ENCODE data around the gene ANGPTL2. TPM values are rescaled to one million over a fixed set of nuclear protein-coding genes. Genes with fewer than 3 reads are reported as not detected.

The ANGPTL2 gene
- total and polyA plus RNA-seq, 9 of the 15 experiments (the other 6 are each of a cell fraction or from before 2014, with no cell fraction given) = not detected

- Histone ChIP-seq H3K4me2 (ENCODE audit: insufficient read depth, low read length) (no peak overlapping the region; the same call in 1 of the 2 replicates), H3K4me1 (replicated peaks in 1 of 2; ENCODE audit: control insufficient read depth in 2 of 2, insufficient read depth in 2 of 2, low read length in 2 of 2) (peaks cover 9 to 21% of the 10 kb centered on the region in 2 experiments), H3K9me3 (replicated peaks; ENCODE audit: control insufficient read depth, insufficient read depth, low read depth, low read length) (no peaks in the 10 kb centered on the region), H3K79me2 (ENCODE audit: control insufficient read depth, insufficient read depth, low read length) (no peaks in the 10 kb centered on the region), H4K20me1 (replicated peaks; ENCODE audit: control insufficient read depth, insufficient read depth, low read length) (0 out of 2 replicates have a peak, but pooled peaks cover 3% of the 10 kb centered on the region), H3K4me3 (no peak overlapping the region), H3K27ac (ENCODE audit: extremely low read depth, low read depth, low read length) (no peak overlapping the region), H3K9ac (ENCODE audit: insufficient read depth in 1 of 2, low read depth in 2 of 2, low read length in 2 of 2) (no peak overlapping the region), H3K27me3 (ENCODE audit: control insufficient read depth in 2 of 2, insufficient read depth in 2 of 2, low read length in 2 of 2) (peaks cover 11 to 36% of the 10 kb centered on the region in 2 experiments; a peak in 3 of 5 replicates), H3K9me1 (ENCODE audit: control insufficient read depth, insufficient read depth, low read length) (no peaks in the 10 kb centered on the region), H3K36me3 (ENCODE audit: control insufficient read depth, insufficient read depth, low read length) (no peaks in the 10 kb centered on the region), H2AFZ (ENCODE audit: low read depth, low read length) (no peak overlapping the region)
- no TSS peak for BruUV-seq (replicated peaks)
- WGBS (ENCODE audit: insufficient coverage, low coverage, missing lambda C conversion rate) = 3% methylated on average over 2 of the region's 2 CpGs
- in situ Hi-C loops (cut with MboI) = no loop called here
- FAIRE-seq (no peak), ATAC-seq (no peak), DNase-seq (ENCODE audit: extremely low read depth in 1 of 4, low spot score in 3 of 4) (no peak)
- CTCF ChIA-PET (ENCODE audit: low intra/inter-chr PET ratio) = no interaction called here
- intact Hi-C loops (cut with micrococcal nuclease) = no loop called here
- POLR2A ChIA-PET = interaction anchor here (0.9 to 1.8 kb wide), 4 partner anchors 11 to 35 kb away, joined by 3 to 6 read pairs (median 3); no protein-coding TSS in a partner anchor
- TF ChIP-seq ARID1B (IDR thresholded peaks at IDR 0.05) (0 out of 2 replicates have a peak, but pooled peaks have one; percentile 17), PTTG1 (tag; IDR thresholded peaks at IDR 0.05; ENCODE audit: low read depth) (no peak), ATF7 (IDR thresholded peaks at IDR 0.05) (no peak), NR4A1 (CRISPR knock-in tag; IDR thresholded peaks at IDR 0.05) (no peak), NR4A1 (tag; IDR thresholded peaks at IDR 0.05) (no peak), HNRNPUL1 (IDR thresholded peaks at IDR 0.05; ENCODE audit: low read length) (no peak), AFF1 (IDR thresholded peaks at IDR 0.05; ENCODE audit: low read depth in 1 of 2, partially characterized antibody in 2 of 2) (no peak), CCAR2 (IDR thresholded peaks at IDR 0.05; ENCODE audit: low read depth, low read length) (no peak), CGGBP1 (CRISPR knock-in tag; IDR thresholded peaks at IDR 0.05) (no peak), ZNF41 (CRISPR knock-in tag; conservative IDR thresholded peaks at IDR 0.05) (no peak), POLR3G (IDR thresholded peaks at IDR 0.05; ENCODE audit: extremely low read depth, insufficient read length, insufficient replicate concordance) (no peak), ESRRA (IDR thresholded peaks at IDR 0.05; ENCODE audit: borderline replicate concordance, low read depth) (peak; percentile 78), HNRNPL (IDR thresholded peaks at IDR 0.05; ENCODE audit: low read depth, low read length) (no peak), ZNF143 (CRISPR knock-in tag; IDR thresholded peaks at IDR 0.05) (no peak)
- TF ChIP-seq, protein P1, sequence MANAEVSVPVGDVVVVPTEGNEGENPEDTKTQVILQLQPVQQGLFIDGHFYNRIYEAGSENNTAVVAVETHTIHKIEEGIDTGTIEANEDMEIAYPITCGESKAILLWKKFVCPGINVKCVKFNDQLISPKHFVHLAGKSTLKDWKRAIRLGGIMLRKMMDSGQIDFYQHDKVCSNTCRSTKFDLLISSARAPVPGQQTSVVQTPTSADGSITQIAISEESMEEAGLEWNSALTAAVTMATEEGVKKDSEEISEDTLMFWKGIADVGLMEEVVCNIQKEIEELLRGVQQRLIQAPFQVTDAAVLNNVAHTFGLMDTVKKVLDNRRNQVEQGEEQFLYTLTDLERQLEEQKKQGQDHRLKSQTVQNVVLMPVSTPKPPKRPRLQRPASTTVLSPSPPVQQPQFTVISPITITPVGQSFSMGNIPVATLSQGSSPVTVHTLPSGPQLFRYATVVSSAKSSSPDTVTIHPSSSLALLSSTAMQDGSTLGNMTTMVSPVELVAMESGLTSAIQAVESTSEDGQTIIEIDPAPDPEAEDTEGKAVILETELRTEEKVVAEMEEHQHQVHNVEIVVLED (CRISPR knock-in tag; IDR thresholded peaks at IDR 0.05) = no peak
- TF ChIP-seq, protein P2, sequence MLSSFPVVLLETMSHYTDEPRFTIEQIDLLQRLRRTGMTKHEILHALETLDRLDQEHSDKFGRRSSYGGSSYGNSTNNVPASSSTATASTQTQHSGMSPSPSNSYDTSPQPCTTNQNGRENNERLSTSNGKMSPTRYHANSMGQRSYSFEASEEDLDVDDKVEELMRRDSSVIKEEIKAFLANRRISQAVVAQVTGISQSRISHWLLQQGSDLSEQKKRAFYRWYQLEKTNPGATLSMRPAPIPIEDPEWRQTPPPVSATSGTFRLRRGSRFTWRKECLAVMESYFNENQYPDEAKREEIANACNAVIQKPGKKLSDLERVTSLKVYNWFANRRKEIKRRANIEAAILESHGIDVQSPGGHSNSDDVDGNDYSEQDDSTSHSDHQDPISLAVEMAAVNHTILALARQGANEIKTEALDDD (IDR thresholded peaks at IDR 0.05) = no peak
Measured at GRCh38 chr9:127130235-127130634, 7.8 kb upstream of the ANGPTL2 start.

Measured in K562 (cell line).